ENCODE data around the gene CD82.
"Not testable (repeated sequence)": the region's sequence is repeated elsewhere in the genome, so short reads cannot be mapped to it uniquely, and the experiment has no call there.

The CD82 gene

GRCh38 chr11:44651535-44652155 lies 86.2 kb downstream of the CD82 start:
- H3K27ac ChIP-seq: no peak overlapping the region
- TF ChIP-seq CTCF (conservative IDR thresholded peaks at IDR 0.05): no peak

- no peak overlapping the region for H3K27ac ChIP-seq
- TF ChIP-seq CTCF (conservative IDR thresholded peaks at IDR 0.05): no peak
These were observed 87.6 kb downstream of the CD82 start for GRCh38 chr11:44652901-44653644.

DNA sequence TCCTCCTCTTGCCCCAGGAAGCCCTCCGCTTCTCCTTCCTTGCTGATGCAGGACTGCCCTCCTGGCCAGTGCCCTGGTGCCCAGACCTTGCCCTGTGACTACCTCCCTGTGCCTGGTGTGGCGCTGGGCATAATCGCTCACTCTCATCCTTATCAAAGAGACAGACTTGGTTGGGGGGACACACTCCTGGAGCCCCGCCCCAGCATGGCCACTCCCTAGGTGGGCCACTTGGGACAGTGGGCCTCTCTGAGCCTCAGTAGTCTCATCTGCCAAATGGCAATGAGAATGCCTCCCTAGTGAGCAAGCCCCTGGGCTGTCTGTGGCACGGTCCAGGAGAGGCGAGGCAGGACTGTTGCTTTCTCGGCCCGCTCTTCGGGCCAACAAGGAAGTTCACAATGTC lies 88.6 kb downstream of the CD82 start:
- TF ChIP-seq CTCF (conservative IDR thresholded peaks at IDR 0.05): no peak
- H3K27ac ChIP-seq: no peak overlapping the region

DNA sequence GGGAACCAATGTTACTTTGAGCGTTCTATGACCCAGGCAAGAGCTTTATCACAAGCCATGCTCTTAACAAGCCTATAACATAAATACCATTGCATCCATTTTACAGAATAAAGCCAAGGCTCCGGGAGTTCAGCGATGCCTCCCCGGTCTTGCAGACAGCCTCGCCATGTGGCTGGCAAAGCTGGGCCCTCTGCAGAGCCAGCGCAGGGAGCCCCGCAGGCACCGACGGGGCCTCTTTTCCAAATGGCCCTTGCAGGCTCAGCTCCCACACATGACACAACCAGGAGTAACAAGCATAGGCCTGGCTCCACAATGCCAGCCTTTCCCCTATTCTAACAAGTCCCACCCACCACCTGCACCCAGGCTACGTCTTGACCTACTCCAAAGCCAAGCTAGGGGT lies 89.1 kb downstream of the CD82 start:
- no peak overlapping the region for H3K27ac ChIP-seq
- no peak for TF ChIP-seq CTCF (conservative IDR thresholded peaks at IDR 0.05)

DNA sequence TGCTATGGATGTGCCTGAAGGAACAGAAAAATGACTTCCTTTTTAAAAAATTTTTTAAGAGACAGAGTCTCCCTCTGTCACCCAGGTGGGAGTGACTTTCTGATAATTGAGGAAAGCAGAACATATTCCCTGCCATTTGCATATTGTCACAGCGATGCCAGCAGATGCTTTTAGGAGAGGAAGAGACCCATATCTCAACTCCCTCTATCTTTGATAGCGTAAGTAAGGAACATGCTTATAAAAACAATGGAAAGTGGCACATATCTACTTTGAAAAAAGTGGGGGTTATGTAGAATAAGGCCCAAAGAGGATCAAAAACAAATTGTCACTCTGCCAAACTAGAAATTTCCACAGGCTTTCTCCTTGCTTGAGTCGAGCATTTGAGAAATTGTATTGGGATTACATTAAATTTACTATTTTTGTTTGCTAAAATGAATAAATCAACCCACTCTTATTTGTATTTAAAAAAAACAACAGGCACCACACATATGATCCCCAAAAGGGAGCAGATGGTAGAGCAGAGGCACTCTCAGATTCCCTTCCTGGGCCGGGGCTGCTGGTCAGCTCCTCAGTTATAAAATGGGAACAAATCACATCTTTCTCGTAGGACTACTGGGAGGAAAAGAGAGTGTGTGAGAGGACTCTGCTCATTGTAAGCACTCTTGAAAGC lies 92.5 kb downstream of the CD82 start:
- TF ChIP-seq CTCF (conservative IDR thresholded peaks at IDR 0.05): no peak
- no peak overlapping the region for H3K27ac ChIP-seq

DNA sequence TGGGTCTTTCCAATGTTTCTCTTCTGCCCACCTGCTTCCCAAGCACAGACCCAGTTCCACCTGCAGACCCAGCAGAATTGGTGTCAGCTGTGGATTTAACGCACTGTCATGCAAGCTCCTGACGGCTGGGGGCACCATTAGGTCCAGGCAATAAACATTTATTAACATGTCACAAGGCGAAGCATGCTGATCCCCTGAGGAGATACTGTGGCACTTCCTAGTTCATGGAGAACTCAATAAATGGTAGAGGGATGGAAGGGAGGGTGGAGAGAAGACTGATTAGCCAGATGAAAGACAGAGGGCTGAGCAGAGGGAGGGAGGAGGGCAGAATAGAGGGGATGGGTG lies 93.0 kb downstream of the CD82 start:
- no peak for TF ChIP-seq CTCF (conservative IDR thresholded peaks at IDR 0.05)
- H3K27ac ChIP-seq: no peak overlapping the region

- no peak for TF ChIP-seq CTCF (conservative IDR thresholded peaks at IDR 0.05)
- H3K27ac ChIP-seq: no peak overlapping the region
These were observed 94.2 kb downstream of the CD82 start for GRCh38 chr11:44659641-44660040.

DNA sequence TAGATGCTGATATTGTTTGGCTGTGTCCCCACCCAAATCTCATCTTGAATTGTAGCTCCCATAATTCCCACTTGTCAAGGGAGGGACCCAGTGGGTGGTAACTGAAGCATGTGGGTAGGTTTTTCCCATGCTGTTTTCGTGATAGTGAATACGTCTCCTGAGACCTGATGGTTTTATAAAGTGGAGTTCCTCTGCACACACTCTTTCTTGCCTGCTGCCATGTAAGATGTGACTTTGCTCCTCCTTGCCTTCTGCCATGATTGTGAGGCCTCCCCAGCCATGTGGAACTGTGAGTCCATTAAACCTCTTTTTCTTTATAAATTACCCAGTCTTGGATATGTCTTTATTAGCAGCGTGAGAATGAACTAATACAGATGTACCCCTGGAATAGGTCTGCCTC lies 95.1 kb downstream of the CD82 start:
- not testable (repeated sequence) for H3K27ac ChIP-seq

Measured in VCaP (cell line).